ENCODE results near the gene SEC22A. TPM values are rescaled to one million over a fixed set of nuclear protein-coding genes. Genes with fewer than 3 reads are reported as not detected.

Gene SEC22A
- total and polyA plus RNA-seq, 4 donors, result 6.9 to 47.7 (median 11.9) TPM

GRCh38 chr3:123258359-123258758, 56.6 kb downstream of the SEC22A start:
- no peak overlapping the region for H3K4me3 ChIP-seq
- TF ChIP-seq, protein P1, sequence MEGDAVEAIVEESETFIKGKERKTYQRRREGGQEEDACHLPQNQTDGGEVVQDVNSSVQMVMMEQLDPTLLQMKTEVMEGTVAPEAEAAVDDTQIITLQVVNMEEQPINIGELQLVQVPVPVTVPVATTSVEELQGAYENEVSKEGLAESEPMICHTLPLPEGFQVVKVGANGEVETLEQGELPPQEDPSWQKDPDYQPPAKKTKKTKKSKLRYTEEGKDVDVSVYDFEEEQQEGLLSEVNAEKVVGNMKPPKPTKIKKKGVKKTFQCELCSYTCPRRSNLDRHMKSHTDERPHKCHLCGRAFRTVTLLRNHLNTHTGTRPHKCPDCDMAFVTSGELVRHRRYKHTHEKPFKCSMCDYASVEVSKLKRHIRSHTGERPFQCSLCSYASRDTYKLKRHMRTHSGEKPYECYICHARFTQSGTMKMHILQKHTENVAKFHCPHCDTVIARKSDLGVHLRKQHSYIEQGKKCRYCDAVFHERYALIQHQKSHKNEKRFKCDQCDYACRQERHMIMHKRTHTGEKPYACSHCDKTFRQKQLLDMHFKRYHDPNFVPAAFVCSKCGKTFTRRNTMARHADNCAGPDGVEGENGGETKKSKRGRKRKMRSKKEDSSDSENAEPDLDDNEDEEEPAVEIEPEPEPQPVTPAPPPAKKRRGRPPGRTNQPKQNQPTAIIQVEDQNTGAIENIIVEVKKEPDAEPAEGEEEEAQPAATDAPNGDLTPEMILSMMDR (IDR thresholded peaks at IDR 0.05; ENCODE audit: control extremely low read depth, extremely low read depth), result no peak

GRCh38 chr3:123258811-123259420, 57.2 kb downstream of the SEC22A start:
- Histone ChIP-seq H3K27ac (ENCODE audit: low read depth in 1 of 2, low read length in 1 of 2) (no peak overlapping the region), H3K9me3 (ENCODE audit: control insufficient read depth in 4 of 4, insufficient read depth in 3 of 4, low read length in 3 of 4) (no peaks in the 10 kb centered on the region), H3K27me3 (ENCODE audit: control insufficient read depth in 3 of 3, insufficient read depth in 3 of 3, low read length in 2 of 3) (no peaks in the 10 kb centered on the region), H3K36me3 (ENCODE audit: control insufficient read depth in 4 of 4, insufficient read depth in 4 of 4, low read length in 4 of 4) (peaks cover under 1 to 10% (median 4%) of the 10 kb centered on the region in 4 donors), H3K4me1 (ENCODE audit: control insufficient read depth in 5 of 5, insufficient read depth in 5 of 5, low read length in 5 of 5) (no peaks in the 10 kb centered on the region), H3K9ac (ENCODE audit: insufficient read depth in 1 of 2, low read length in 2 of 2) (no peak overlapping the region), H3K4me3 (no peak overlapping the region)
- ATAC-seq (ENCODE audit: insufficient read depth, low FRiP score), result peak; percentile 27
- 61 to 62% methylated on average over 3 of the region's 3 CpGs for WGBS, 2 donors
- DNase-seq, result peak in 2 of 3 donors; percentile 74 to 79
- TF ChIP-seq, protein P1 (IDR thresholded peaks at IDR 0.05; ENCODE audit: control extremely low read depth, extremely low read depth), result peak; percentile 44

More at GRCh38 chr3:123258359-123258758, 56.6 kb downstream of the SEC22A start:
- no peaks in the 10 kb centered on the region for H3K4me1 ChIP-seq (ENCODE audit: control insufficient read depth in 5 of 5, insufficient read depth in 5 of 5, low read length in 5 of 5)
- H3K9ac ChIP-seq (ENCODE audit: insufficient read depth in 1 of 2, low read length in 2 of 2), result no peak overlapping the region
- peaks cover 0 to 10% (median 1%) of the 10 kb centered on the region in 4 donors for H3K36me3 ChIP-seq (ENCODE audit: control insufficient read depth in 4 of 4, insufficient read depth in 4 of 4, low read length in 4 of 4)
- no peaks in the 10 kb centered on the region for H3K9me3 ChIP-seq (ENCODE audit: control insufficient read depth in 4 of 4, insufficient read depth in 3 of 4, low read length in 3 of 4)
- H3K27me3 ChIP-seq (ENCODE audit: control insufficient read depth in 3 of 3, insufficient read depth in 3 of 3, low read length in 2 of 3), result no peaks in the 10 kb centered on the region
- H3K27ac ChIP-seq (ENCODE audit: low read depth in 1 of 2, low read length in 1 of 2), result no peak overlapping the region
- DNase-seq, result no peak
- no peak for ATAC-seq (ENCODE audit: insufficient read depth, low FRiP score)

GRCh38 chr3:123261666-123262065, 59.9 kb downstream of the SEC22A start:
- H3K9ac ChIP-seq (ENCODE audit: insufficient read depth in 1 of 2, low read length in 2 of 2), result peak overlapping the region in 1 of 2 donors; percentile 5
- peaks cover 4 to 10% (median 6%) of the 10 kb centered on the region in 4 donors for H3K36me3 ChIP-seq (ENCODE audit: control insufficient read depth in 4 of 4, insufficient read depth in 4 of 4, low read length in 4 of 4)
- no peak overlapping the region for H3K27ac ChIP-seq (ENCODE audit: low read depth in 1 of 2, low read length in 1 of 2)
- no peak for DNase-seq
- H3K27me3 ChIP-seq (ENCODE audit: control insufficient read depth in 3 of 3, insufficient read depth in 3 of 3, low read length in 2 of 3), result no peaks in the 10 kb centered on the region
- no peak for ATAC-seq (ENCODE audit: insufficient read depth, low FRiP score)
- no peaks in the 10 kb centered on the region for H3K9me3 ChIP-seq (ENCODE audit: control insufficient read depth in 4 of 4, insufficient read depth in 3 of 4, low read length in 3 of 4)
- TF ChIP-seq, protein P1 (IDR thresholded peaks at IDR 0.05; ENCODE audit: control extremely low read depth, extremely low read depth), result no peak
- no peaks in the 10 kb centered on the region for H3K4me1 ChIP-seq (ENCODE audit: control insufficient read depth in 5 of 5, insufficient read depth in 5 of 5, low read length in 5 of 5)
- 76 to 86% methylated on average over 3 of the region's 3 CpGs for WGBS, 2 donors
- no peak overlapping the region for H3K4me3 ChIP-seq

Measured in lung (tissue), 12 donors.